HCT116 (cell line): ENCODE measurements around the gene ADGRG4. TPM values are rescaled to one million over a fixed set of nuclear protein-coding genes. Genes with fewer than 3 reads are reported as not detected.

Experiments
- ATAC-seq: fragments of 200-7000 bp; cut with Tn5 transposase; 2 replicates; pipeline ENCODE4 v1.9.1; 2020; ENCODE audit warnings: mild to moderate bottlenecking, moderate library complexity
- BruUV-seq: library from RNA; stranded (reverse); fragments of 400-500 nt; replicated peaks from 2 replicates; lab custom pipeline; 2021; lab: Mats Ljungman, UMichigan
- CTCF ChIA-PET: fragments of 300-600 bp; sonication (Branson Sonifier 250); formaldehyde crosslinking; loops from one replicate; lab custom pipeline; 2021; ENCODE audit warnings: antibody characterized with exemption; lab: Charles Lee
- POLR2A ChIA-PET: fragments of 300-600, 350-600 bp; sonication (Branson Sonifier 250); formaldehyde crosslinking; loops from one replicate; lab custom pipeline; 2021; ENCODE audit warnings: antibody characterized with exemption; lab: Charles Lee
- RAD21 ChIA-PET, 2 experiments: fragments of 300-600 bp; sonication (Branson Sonifier 250); formaldehyde crosslinking; loops; one replicate each; lab custom pipeline; 2023; ENCODE audit warnings: low total read pairs in 2 of 2; ENCODE audit not compliant: uncharacterized antibody in 2 of 2, unreplicated experiment in 2 of 2, low non-redundant PET in 1 of 2; lab: Charles Lee
- DNase-seq: peaks from one replicate; pipeline ENCODE4 v3.0.0-alpha.2; 2010; ENCODE audit warnings: low read depth, low spot score
- H2AFZ ChIP-seq: fragments of 200-600 bp; shearing (Covaris generic), sonication (generic); 2 replicates; pipeline ENCODE4 v1.6.1; 2017; ENCODE audit warnings: low read depth, mixed run types, mixed read lengths, antibody characterized with exemption, low read length; ENCODE audit not compliant: poor library complexity, severe bottlenecking
- H3K27ac ChIP-seq: 2 replicates; pipeline ENCODE4 v1.5.1; 2012; ENCODE audit warnings: low read depth, low read length
- H3K27me3 ChIP-seq: fragments of 200-600 bp; sonication (generic); 2 replicates; pipeline ENCODE4 v1.6.1; 2016; ENCODE audit warnings: mixed run types, low read length, mixed read lengths; ENCODE audit not compliant: insufficient read depth
- H3K36me3 ChIP-seq, 2 experiments: fragments of 200-500 bp in 1 of 2; fragments of 200-600 bp in 1 of 2; sonication (Bioruptor generic) in 1 of 2; sonication (generic) in 1 of 2; 2 replicates each; pipeline versions ENCODE4 v1.5.1 to v1.6.1; 2014 to 2016; ENCODE audit warnings: low read length in 2 of 2, inconsistent platforms in 1 of 2, mixed read lengths in 1 of 2, mixed run types in 1 of 2; ENCODE audit not compliant: insufficient read depth in 2 of 2, control insufficient read depth in 1 of 2
- H3K4me1 ChIP-seq, 2 experiments: fragments of 200-600 bp in 1 of 2; sonication (generic) in 1 of 2; 2 replicates each; pipeline versions ENCODE4 v1.5.1 to v1.6.1; 2012 to 2017; ENCODE audit warnings: low read length in 2 of 2, inconsistent platforms in 1 of 2, mild to moderate bottlenecking in 1 of 2, mixed read lengths in 1 of 2, mixed run types in 1 of 2, moderate library complexity in 1 of 2; ENCODE audit not compliant: insufficient read depth in 2 of 2, control insufficient read depth in 1 of 2
- H3K4me2 ChIP-seq: fragments of 200-600 bp; sonication (generic); 2 replicates; pipeline ENCODE4 v1.6.1; 2017; ENCODE audit warnings: mixed run types, low read length, mixed read lengths
- H3K4me3 ChIP-seq, 2 experiments: fragments of 200-600 bp in 1 of 2; sonication (generic) in 1 of 2; replicated peaks in 1 of 2; 2 replicates each; pipeline ENCODE4 v1.5.1; 2011 to 2016; ENCODE audit warnings: low read length in 2 of 2, control low read depth in 1 of 2, low read depth in 1 of 2, mild to moderate bottlenecking in 1 of 2, mixed read lengths in 1 of 2, mixed run types in 1 of 2
- H3K79me2 ChIP-seq: fragments of 200-600 bp; sonication (generic); 2 replicates; pipeline ENCODE4 v1.6.1; 2017; ENCODE audit warnings: mild to moderate bottlenecking, mixed run types, low read length, moderate library complexity, mixed read lengths; ENCODE audit not compliant: insufficient read depth
- H3K9ac ChIP-seq: fragments of 200-600 bp; sonication (generic); 2 replicates; pipeline ENCODE4 v1.6.1; 2016; ENCODE audit warnings: low read length, mixed read lengths
- H3K9me2 ChIP-seq: fragments of 200-600 bp; sonication (generic), shearing (Covaris generic); 2 replicates; pipeline ENCODE4 v1.6.1; 2017; ENCODE audit warnings: mixed run types, mild to moderate bottlenecking, moderate library complexity; ENCODE audit not compliant: insufficient read depth
- H3K9me3 ChIP-seq, 2 experiments: fragments of 200-500 bp in 1 of 2; fragments of 200-600 bp in 1 of 2; sonication (Bioruptor generic) in 1 of 2; sonication (generic) in 1 of 2; 2 replicates each; pipeline ENCODE4 v1.6.1; 2014 to 2017; ENCODE audit warnings: low read length in 2 of 2, mixed read lengths in 2 of 2, inconsistent platforms in 1 of 2, low read depth in 1 of 2, mild to moderate bottlenecking in 1 of 2, mixed run types in 1 of 2, moderate library complexity in 1 of 2; ENCODE audit not compliant: control insufficient read depth in 1 of 2, insufficient read depth in 1 of 2
- H4K20me1 ChIP-seq: fragments of 200-600 bp; sonication (generic), shearing (Covaris generic); 2 replicates; pipeline ENCODE4 v1.6.1; 2017; ENCODE audit warnings: mixed run types, mild to moderate bottlenecking, moderate library complexity; ENCODE audit not compliant: insufficient read depth
- CEBPB ChIP-seq: IDR thresholded peaks from 2 replicates; pipeline ENCODE4 v1.6.1; 2012; ENCODE audit warnings: low read depth
- FOSL1 ChIP-seq: IDR thresholded peaks from 2 replicates; pipeline ENCODE4 v1.6.1; 2012; ENCODE audit warnings: low read depth
- JUND ChIP-seq: IDR thresholded peaks from 2 replicates; pipeline ENCODE4 v1.6.1; 2012
- ZFX ChIP-seq: fragments of 450-650 bp; IDR thresholded peaks from 2 replicates; pipeline ENCODE4 v1.6.1; 2017
- intact Hi-C: fragments of 100-400 bp; cut with micrococcal nuclease; formaldehyde crosslinking; loops from 2 replicates; pipeline ENCODE4 v1.10.0; 2022
- total RNA-seq: library from RNA; stranded (reverse); gene quantifications from one replicate; pipeline ENCODE4 v1.2.1, GENCODE V29; 2021; ENCODE audit not compliant: unreplicated experiment
- TF ChIP-seq, protein P1 (sequence below): IDR thresholded peaks from 2 replicates; pipeline ENCODE4 v1.6.1; 2012

ADGRG4 gene
- total RNA-seq, 1 experiment from 2014 or later, result not detected

DNA sequence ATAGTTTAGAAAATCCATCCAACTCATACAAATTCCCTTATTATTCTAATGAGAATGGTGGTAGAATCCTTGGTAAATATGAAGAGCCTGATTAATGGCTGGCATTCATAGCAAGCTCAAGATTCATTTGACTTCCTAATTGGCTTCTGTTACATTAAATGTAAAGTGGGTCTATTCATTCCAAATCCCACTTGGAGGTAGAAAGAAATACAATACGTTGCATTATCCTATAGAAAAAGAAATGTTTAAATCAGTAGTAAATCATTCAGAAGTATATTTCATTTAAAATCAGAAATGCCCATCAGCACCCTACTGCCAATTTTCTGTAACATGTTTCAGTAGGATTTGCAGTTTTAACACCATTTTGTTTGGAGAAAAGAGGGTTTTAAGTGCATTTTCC, 6.7 kb downstream of the ADGRG4 start:
- ChIA-PET CTCF (no interaction called here), POLR2A (no interaction called here), RAD21 (no interaction called here)
- Histone ChIP-seq H4K20me1 (no peaks in the 10 kb centered on the region), H3K36me3 (no peaks in the 10 kb centered on the region), H3K4me3 (no peak overlapping the region), H3K79me2 (no peaks in the 10 kb centered on the region), H3K4me1 (peaks cover 0 to 10% of the 10 kb centered on the region in 2 experiments; a peak in 2 of 4 replicates), H3K9me3 (no peaks in the 10 kb centered on the region), H3K9me2 (no peaks in the 10 kb centered on the region), H3K4me2 (no peak overlapping the region), H2AFZ (no peak overlapping the region), H3K27ac (no peak overlapping the region), H3K27me3 (no peaks in the 10 kb centered on the region), H3K9ac (no peak overlapping the region)
- no peak for ATAC-seq
- DNase-seq, result no peak
- no peak for TF ChIP-seq CEBPB
- TF ChIP-seq ZFX, result no peak
- TF ChIP-seq, protein P1, sequence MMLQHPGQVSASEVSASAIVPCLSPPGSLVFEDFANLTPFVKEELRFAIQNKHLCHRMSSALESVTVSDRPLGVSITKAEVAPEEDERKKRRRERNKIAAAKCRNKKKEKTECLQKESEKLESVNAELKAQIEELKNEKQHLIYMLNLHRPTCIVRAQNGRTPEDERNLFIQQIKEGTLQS, result no peak
- BruUV-seq, result no TSS peak
- intact Hi-C loops, result no loop called here

DNA sequence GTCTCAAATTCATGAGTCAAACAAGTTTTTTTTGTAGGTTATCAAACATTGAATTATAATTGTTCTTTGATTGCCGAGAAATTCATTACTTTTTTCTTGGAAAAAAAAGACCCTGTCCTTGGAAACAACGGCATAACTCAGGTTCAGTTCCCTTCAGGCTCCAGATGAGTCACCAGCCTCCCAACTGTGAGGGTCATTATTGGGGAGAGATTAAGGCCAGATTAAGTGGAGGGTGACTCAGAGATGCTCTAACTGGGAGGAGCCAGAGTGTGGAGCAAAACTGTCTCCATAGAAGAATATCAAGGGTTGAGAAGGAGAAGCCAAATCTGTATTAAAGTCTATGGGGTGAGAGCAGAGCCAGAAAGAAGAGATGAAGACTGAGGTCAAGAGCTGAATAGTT, 9.6 kb downstream of the ADGRG4 start:
- ChIA-PET RAD21 (no interaction called here), CTCF (no interaction called here), POLR2A (no interaction called here)
- peak overlapping the region; percentile 28; the same call in 1 of the 2 replicates for H3K4me2 ChIP-seq
- peak; percentile 48 for TF ChIP-seq FOSL1
- TF ChIP-seq JUND, result no peak; the same call in 1 of the 2 replicates
- H3K4me3 ChIP-seq, result no peak overlapping the region
- H3K36me3 ChIP-seq, result no peaks in the 10 kb centered on the region
- peaks cover 0 to 10% of the 10 kb centered on the region in 2 experiments; a peak in 2 of 4 replicates for H3K4me1 ChIP-seq
- H3K79me2 ChIP-seq, result no peaks in the 10 kb centered on the region
- H2AFZ ChIP-seq, result no peak overlapping the region
- H3K27me3 ChIP-seq, result no peaks in the 10 kb centered on the region
- ATAC-seq (peak; percentile 70), DNase-seq (no peak)
- H3K9ac ChIP-seq, result no peak overlapping the region
- H3K27ac ChIP-seq, result no peak overlapping the region
- no TSS peak for BruUV-seq
- intact Hi-C loops, result no loop called here
- no peaks in the 10 kb centered on the region for H4K20me1 ChIP-seq
- H3K9me3 ChIP-seq, result no peaks in the 10 kb centered on the region
- H3K9me2 ChIP-seq, result no peaks in the 10 kb centered on the region
